Activated CD8-positive, alpha-beta T cell treated with anti-CD3 and anti-CD28 coated beads for 36 hours (primary cell): ENCODE results near the gene KLHL11. TPM values are rescaled to one million over a fixed set of nuclear protein-coding genes. Genes with fewer than 3 reads are reported as not detected.

Experiments
- ATAC-seq: fragments of 200-7000 bp; cut with Tn5 transposase; one replicate; pipeline ENCODE4 v1.10.0; 2021; ENCODE audit warnings: mild to moderate bottlenecking, moderate library complexity
- CTCF ChIA-PET: fragments of 350-600 bp; sonication (Branson Sonifier 250); formaldehyde crosslinking; loops from one replicate; lab custom pipeline; 2021; ENCODE audit warnings: antibody characterized with exemption; lab: Charles Lee
- POLR2A ChIA-PET: fragments of 350-600 bp; sonication (Branson Sonifier 250); formaldehyde crosslinking; loops from one replicate; lab custom pipeline; 2021; ENCODE audit warnings: antibody characterized with exemption; lab: Charles Lee
- DNase-seq: peaks from one replicate; pipeline ENCODE4 v3.0.0-alpha.2; 2020
- H3K27ac Mint-ChIP-seq: one replicate; pipeline ENCODE4 v1.8.0; 2021; ENCODE audit warnings: mild to moderate bottlenecking, mixed read lengths
- H3K27me3 Mint-ChIP-seq: one replicate; pipeline ENCODE4 v1.8.0; 2021; ENCODE audit warnings: mixed read lengths
- H3K36me3 Mint-ChIP-seq: one replicate; pipeline ENCODE4 v1.8.0; 2021; ENCODE audit warnings: low read depth, mixed read lengths
- H3K4me1 Mint-ChIP-seq: one replicate; pipeline ENCODE4 v1.8.0; 2021; ENCODE audit warnings: low read depth, mixed read lengths
- H3K4me3 Mint-ChIP-seq: one replicate; pipeline ENCODE4 v1.8.0; 2021; ENCODE audit warnings: mild to moderate bottlenecking, moderate library complexity, mixed read lengths
- H3K9me3 Mint-ChIP-seq: one replicate; pipeline ENCODE4 v1.8.0; 2021; ENCODE audit warnings: mixed read lengths
- intact Hi-C: fragments of 100-400 bp; cut with micrococcal nuclease; formaldehyde crosslinking; loops from one replicate; pipeline ENCODE4 v1.10.0; 2022
- total RNA-seq, 2 experiments: library from RNA; stranded (reverse); gene quantifications; one replicate each; pipeline ENCODE4 v1.2.3, GENCODE V29; 2021
- TF ChIP-seq, protein P1 (sequence below): fragments of 200-600 bp; IDR thresholded peaks from one replicate; pipeline ENCODE4 v1.8.0; 2022; ENCODE audit warnings: antibody characterized with exemption, mild to moderate bottlenecking

The KLHL11 gene, protein sequence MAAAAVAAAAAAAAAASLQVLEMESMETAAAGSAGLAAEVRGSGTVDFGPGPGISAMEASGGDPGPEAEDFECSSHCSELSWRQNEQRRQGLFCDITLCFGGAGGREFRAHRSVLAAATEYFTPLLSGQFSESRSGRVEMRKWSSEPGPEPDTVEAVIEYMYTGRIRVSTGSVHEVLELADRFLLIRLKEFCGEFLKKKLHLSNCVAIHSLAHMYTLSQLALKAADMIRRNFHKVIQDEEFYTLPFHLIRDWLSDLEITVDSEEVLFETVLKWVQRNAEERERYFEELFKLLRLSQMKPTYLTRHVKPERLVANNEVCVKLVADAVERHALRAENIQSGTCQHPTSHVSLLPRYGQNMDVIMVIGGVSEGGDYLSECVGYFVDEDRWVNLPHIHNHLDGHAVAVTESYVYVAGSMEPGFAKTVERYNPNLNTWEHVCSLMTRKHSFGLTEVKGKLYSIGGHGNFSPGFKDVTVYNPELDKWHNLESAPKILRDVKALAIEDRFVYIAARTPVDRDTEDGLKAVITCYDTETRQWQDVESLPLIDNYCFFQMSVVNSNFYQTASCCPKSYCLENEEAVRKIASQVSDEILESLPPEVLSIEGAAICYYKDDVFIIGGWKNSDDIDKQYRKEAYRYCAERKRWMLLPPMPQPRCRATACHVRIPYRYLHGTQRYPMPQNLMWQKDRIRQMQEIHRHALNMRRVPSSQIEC
- 10 to 100 TPM; 19.2 to 19.6 TPM for total RNA-seq

DNA sequence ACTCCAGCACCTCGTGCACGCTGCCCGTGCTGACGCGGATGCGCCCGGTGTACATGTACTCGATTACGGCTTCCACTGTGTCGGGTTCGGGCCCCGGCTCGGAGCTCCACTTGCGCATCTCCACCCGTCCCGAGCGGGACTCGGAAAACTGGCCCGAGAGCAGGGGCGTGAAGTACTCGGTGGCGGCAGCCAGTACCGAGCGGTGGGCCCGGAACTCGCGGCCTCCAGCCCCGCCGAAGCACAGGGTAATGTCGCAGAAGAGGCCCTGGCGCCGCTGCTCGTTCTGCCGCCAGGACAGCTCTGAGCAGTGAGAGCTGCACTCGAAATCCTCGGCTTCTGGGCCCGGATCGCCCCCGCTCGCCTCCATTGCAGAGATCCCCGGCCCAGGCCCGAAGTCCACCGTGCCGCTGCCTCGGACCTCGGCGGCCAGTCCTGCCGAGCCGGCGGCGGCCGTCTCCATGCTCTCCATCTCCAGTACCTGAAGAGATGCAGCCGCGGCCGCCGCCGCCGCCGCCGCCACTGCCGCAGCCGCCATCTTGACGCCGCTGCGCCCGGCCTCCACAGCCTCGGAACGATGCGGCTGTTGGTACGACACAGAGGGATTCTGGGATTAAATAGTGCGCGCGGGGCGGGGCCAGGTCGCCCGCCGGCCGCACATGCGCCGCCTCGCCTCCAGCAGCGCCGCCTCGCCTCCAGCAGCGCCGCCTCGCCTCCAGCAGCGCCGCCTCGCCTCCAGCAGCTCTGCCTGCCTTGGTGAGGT lies at the start of gene KLHL11:
KLHL11 (minus strand) TSS at position 588 of the 760 bp plus-strand sequence; CDS start at position 535, 53 bp downstream.
- Mint-ChIP-seq H3K27ac (peak within 1 kb of the TSS; percentile 83), H3K9me3 (no peaks in the 10 kb centered on the region), H3K36me3 (peaks cover 20% of the 10 kb centered on the region), H3K4me1 (peaks cover 41% of the 10 kb centered on the region), H3K27me3 (no peaks in the 10 kb centered on the region), H3K4me3 (no peak within 1 kb of the TSS)
- DNase-seq (peak; percentile 93), ATAC-seq (peak; percentile 89)
- intact Hi-C loops = no loop called here
- CTCF ChIA-PET = interaction anchor here (0.8 to 2.1 kb wide), 10 partner anchors 12 to 216 kb away, joined by 3 to 6 read pairs (median 3); partner anchors contain the start of genes ACLY, ODAD4 and P3H4
- POLR2A ChIA-PET = interaction anchor here (0.7 to 2.9 kb wide), 14 partner anchors 8 to 1307 kb away, joined by 3 to 14 read pairs (median 3); partner anchors contain the start of genes ACLY and KAT2A
- TF ChIP-seq, protein P1, sequence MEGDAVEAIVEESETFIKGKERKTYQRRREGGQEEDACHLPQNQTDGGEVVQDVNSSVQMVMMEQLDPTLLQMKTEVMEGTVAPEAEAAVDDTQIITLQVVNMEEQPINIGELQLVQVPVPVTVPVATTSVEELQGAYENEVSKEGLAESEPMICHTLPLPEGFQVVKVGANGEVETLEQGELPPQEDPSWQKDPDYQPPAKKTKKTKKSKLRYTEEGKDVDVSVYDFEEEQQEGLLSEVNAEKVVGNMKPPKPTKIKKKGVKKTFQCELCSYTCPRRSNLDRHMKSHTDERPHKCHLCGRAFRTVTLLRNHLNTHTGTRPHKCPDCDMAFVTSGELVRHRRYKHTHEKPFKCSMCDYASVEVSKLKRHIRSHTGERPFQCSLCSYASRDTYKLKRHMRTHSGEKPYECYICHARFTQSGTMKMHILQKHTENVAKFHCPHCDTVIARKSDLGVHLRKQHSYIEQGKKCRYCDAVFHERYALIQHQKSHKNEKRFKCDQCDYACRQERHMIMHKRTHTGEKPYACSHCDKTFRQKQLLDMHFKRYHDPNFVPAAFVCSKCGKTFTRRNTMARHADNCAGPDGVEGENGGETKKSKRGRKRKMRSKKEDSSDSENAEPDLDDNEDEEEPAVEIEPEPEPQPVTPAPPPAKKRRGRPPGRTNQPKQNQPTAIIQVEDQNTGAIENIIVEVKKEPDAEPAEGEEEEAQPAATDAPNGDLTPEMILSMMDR = no peak

DNA sequence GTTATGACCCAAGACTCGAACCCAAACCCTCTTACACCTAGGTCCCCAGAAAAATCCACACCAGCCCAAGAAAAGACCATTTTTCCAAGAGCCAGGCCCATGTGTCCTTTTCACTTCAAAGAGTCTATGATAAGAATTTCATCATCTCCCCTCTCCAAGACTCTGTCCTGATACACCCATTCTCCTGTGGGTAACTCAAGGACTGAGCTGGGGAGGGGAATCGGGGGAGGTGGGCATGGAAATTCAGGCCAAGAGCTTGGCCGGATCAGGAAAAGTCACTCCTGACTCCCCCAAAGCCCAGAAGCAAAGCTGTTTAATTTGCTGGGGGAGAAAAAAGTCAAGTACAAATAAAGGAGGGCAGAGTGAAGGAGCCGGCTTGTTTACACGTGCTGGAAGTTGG lies 49.8 kb upstream of the KLHL11 start:
- POLR2A ChIA-PET = interaction anchor here (0.6 to 0.9 kb wide), 3 partner anchors 9 to 45 kb away, joined by 3 read pairs; no protein-coding TSS in a partner anchor
- no peak for ATAC-seq
- Mint-ChIP-seq H3K36me3 (peaks cover 21% of the 10 kb centered on the region), H3K27me3 (no peaks in the 10 kb centered on the region), H3K9me3 (no peaks in the 10 kb centered on the region), H3K27ac (no peak overlapping the region), H3K4me1 (peaks cover 32% of the 10 kb centered on the region), H3K4me3 (no peak overlapping the region)
- no peak for DNase-seq
- TF ChIP-seq, protein P1 = no peak
- intact Hi-C loops = no loop called here
- CTCF ChIA-PET = interaction anchor here (1.2 kb wide), 1 partner anchor 113 kb away, joined by 3 read pairs; no protein-coding TSS in a partner anchor

DNA sequence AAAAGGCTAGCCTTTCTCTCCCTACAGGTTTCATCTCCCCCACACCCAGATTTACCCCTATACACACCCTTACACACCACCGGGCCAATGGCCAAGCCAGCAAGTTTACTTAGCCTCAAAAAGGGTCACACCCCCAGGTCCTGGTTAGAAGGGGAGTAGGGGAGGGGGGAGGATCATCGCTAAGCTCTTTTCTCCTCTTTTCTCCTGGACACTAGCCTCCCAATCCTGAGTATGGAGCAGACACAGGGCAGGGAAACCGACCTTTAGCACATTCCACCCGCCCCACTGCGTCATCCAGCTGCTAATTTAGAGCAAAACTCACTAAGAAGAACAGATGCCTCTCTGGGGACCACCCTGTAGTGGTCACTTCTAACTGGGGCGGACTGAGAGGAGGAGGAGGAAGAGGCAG lies 49.1 kb upstream of the KLHL11 start:
- POLR2A ChIA-PET = no interaction called here
- CTCF ChIA-PET = interaction anchor here (1.2 kb wide), 2 partner anchors 28 to 113 kb away, joined by 3 to 4 read pairs; no protein-coding TSS in a partner anchor
- no peak overlapping the region for H3K4me3 Mint-ChIP-seq
- H3K27me3 Mint-ChIP-seq = no peaks in the 10 kb centered on the region
- intact Hi-C loops = no loop called here
- H3K9me3 Mint-ChIP-seq = no peaks in the 10 kb centered on the region
- H3K27ac Mint-ChIP-seq = no peak overlapping the region
- H3K36me3 Mint-ChIP-seq = peaks cover 27% of the 10 kb centered on the region
- TF ChIP-seq, protein P1 = no peak
- no peak for ATAC-seq
- DNase-seq = no peak
- H3K4me1 Mint-ChIP-seq = peaks cover 29% of the 10 kb centered on the region

DNA sequence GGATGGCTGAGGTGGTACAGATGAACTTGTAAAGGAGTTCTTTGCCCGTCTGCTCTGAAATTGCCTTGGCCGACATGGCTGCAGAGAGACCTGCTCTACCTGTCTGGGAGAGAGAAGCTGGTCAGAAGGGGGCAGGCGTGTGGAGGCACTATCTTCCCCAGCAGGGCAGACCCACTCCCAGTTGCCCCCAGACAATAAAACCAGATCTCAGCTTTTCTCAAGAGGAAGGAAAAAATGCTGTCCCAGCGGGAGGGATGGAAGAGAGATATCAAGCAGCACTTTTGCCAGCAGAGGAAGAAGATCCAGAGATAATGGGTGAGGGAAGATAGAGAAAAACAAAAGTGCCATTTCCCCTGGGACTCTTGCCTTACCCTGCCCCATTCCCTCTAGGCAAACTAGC lies 48.6 kb upstream of the KLHL11 start:
- H3K4me1 Mint-ChIP-seq = peaks cover 28% of the 10 kb centered on the region
- no peak for DNase-seq
- intact Hi-C loops = no loop called here
- H3K4me3 Mint-ChIP-seq = no peak overlapping the region
- TF ChIP-seq, protein P1 = no peak
- no peak overlapping the region for H3K27ac Mint-ChIP-seq
- H3K27me3 Mint-ChIP-seq = no peaks in the 10 kb centered on the region
- H3K36me3 Mint-ChIP-seq = peaks cover 28% of the 10 kb centered on the region
- H3K9me3 Mint-ChIP-seq = no peaks in the 10 kb centered on the region
- POLR2A ChIA-PET = no interaction called here
- CTCF ChIA-PET = interaction anchor here (1.2 kb wide), 2 partner anchors 28 to 112 kb away, joined by 3 to 4 read pairs; no protein-coding TSS in a partner anchor
- ATAC-seq = no peak
